GM19240 (cell line): ENCODE data around the gene SORCS1.

Source experiments
- DNase-seq: peaks from one replicate; pipeline ENCODE4 v3.0.0; 2011; ENCODE audit warnings: low spot score; ENCODE audit not compliant: insufficient read length

Gene SORCS1

DNA sequence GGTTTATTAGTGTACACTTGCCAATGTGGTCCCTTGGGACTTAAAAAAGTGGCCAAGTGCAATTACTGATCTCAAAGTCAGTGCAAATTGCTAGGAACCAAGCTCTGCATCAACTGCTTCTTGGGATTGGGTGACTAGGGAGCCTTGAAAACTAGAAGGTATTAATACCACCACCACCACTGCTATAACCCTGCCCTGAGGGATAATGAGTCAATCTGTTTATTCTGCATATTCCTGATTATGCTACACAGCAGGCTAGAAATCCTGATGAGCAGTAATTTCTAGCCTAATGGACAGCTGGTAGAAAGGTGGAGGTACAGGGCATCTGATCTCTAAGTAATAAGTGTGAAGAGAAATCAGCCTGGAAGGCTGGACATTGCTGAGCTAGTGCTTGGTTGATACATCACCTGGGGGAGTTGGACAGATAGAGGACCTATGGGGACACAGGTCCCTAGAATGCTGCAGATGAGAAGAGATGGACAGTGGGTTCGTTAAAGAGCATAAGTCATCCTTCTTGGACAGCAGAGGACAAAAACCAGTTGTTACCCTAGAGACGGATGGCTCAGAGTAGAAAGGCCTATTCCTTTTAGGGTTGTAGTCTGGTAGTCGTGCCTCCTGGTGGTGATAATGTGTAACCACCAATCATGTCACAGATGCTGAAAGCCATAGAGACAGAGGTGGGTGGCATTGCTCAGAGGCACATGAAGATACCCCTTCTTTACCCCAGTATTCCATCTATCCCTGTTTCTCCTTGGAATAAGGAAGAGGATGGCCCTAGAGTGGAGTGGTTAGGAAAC, 554.8 kb downstream of the SORCS1 start:
- no peak for DNase-seq

DNA sequence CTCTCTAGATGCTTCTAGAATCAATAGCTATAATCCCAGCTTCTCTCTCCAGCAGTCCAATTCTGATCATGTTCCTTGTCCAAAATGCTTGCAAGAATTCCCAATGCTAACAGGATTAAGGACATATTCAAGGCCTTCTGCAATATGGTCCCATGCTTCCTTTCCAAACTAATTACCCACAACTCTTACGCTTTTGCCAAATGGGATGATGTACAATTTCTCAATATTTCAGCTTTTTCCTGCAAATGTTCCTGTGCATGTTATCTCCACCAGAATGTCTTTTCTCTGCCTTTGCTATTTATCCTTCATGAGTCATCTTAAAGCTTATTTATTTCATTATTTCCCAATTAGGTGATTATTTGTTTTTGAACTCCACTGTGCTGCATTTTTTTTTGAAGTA, 556.4 kb downstream of the SORCS1 start:
- DNase-seq, result no peak

DNA sequence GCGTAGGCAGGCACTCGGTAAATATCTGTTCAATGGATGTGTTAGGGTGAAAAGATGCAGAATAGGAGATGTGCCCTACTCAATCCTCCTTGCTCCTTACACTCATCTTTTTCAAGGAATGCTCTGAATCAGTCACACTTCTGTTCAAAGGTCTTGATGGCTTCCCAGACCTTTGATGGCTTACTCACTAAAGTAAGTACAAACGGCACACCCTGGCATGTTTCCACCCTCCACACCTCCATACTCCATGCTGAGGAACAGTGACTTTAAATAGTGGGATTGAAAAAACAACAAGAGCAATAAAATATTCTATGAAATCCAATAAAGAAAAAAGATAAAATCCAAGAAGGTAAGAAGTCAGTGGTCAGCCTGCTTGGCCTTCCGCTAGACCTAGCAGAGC, 569.2 kb downstream of the SORCS1 start:
- DNase-seq, result no peak

DNA sequence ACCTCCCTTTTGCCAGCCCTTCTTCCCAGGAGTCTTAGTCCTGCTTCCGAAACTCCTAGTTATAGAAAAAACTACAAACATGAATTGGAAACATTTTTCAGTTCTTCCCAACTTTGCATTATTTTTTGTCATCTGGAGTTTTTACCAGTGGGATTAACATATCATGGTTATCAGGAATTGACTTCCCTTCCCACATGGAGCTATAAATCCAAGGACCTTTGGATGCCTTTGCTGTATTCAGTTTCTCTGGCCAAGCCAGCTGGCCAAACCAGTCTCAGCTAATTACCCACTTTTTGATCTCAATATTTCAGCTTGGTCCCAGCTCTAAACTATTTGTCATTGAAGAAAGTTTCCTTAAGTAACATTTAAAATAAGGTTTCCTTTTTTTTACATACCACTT, 570.6 kb downstream of the SORCS1 start:
- no peak for DNase-seq

DNA sequence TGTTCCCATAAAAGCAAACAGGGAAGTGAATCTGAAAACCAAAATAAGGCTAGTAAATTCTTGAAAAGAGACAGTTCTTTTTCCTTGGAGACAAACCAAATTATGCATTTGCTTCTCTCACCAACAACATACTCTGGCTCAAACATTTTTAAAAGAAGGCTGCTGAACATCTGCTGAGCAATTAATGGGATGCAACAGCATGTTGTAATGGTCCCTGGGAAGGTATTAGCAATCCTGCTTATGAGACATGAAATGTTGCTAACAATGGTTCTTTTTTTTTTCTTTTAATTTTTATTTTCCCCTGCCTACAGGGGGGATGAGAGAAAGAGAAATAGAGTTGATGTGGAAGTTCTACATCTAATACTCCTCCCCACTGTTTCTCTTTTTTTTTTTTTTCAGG, 572.1 kb downstream of the SORCS1 start:
- no peak for DNase-seq

DNA sequence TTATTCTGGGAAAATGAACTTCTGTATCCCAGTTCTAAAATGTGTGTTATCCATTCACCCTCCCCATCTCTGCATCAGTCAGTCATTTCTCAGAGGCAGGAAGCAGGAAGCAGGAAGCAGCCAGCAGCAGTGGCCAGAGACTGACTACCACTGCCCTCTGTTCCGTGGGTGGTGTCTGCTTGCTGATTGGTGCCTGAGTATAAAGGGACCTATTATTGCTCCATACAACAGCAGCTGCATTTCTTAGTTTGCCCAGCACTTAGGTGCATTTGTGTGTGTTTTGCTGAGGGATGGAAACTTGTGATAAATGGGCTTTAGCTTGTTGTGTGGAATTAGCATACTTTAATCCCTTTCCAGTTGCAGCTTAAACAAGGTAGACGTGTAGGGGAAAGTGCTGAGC, 582.2 kb downstream of the SORCS1 start:
- DNase-seq, result no peak

DNA sequence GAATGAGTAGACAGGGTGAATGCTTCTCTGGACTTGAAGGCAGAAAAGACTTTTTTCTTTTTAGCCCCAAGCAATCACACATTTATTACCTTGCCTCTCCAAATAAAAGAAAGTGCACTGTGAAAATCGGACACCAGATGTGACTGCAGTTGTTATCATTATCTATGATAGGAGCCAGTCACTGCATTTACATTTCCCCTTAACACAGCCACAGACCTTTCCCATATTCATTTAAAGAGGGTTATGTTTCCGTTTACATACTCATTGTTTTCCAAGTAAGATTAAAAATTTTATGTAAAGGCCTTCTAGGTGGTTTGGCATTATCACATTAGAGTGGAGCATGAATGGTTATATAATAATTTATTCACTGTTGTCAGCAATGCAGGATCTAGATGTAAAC, 586.8 kb downstream of the SORCS1 start:
- DNase-seq, result no peak

- no peak for DNase-seq
Measured at GRCh38 chr10:106577266-106577665, 587.2 kb downstream of the SORCS1 start.

- no peak for DNase-seq
Measured at GRCh38 chr10:106576534-106576933, 588.0 kb downstream of the SORCS1 start.

DNA sequence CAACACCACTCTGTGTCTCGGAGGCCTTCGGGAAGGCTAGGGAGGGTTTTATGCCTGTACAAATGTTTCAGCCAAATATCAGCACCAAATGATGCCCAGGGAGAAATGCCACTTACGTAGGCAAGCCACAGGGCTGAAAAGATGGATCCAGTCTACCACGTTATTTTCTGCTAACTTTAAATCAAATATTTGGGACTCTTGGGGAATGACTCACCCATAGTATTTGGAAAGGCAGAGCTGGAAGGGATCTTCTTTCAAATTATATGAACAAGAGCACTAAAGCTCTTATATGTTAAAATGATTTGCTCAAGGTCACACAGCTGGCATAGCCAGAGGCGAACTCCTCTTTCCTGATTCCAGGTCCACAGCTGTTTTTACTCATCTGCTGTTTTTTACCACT, 591.4 kb downstream of the SORCS1 start:
- no peak for DNase-seq

DNA sequence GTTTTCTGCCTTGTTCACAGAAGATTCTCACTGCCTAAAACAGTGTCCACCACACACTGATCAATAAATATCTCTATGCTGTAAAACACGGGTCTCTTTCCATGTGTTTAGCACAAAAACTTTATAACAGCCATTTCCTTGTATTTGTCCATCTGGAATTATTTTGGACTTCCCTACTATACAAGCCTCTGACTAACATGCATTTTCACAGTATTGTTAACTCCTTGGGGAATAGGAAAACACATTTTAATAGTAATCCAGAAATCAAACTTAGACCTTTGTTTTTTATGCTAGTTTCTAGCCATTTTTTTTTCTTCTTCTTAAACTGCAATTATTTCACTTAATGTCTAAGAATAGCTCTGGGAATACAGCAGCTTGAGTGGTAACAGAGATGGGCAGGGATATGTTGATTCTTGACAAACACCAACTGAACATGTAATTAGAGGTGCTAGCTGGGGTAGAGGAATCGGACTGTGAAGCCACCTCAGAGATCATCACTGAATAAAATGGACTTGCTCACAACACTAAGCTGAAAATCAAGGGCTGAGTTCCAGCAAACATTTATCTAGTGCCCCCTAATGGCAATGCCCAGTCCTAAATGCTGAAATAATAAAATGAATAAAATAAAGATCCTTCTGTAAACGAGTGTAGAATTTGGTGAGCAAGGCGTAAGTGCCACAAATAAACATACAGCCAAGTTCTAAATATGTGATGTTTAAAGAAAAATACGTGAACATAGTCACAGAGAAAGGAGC, 593.1 kb downstream of the SORCS1 start:
- no peak for DNase-seq

GRCh38 chr10:106570268-106570667, 594.2 kb downstream of the SORCS1 start:
- no peak for DNase-seq

DNA sequence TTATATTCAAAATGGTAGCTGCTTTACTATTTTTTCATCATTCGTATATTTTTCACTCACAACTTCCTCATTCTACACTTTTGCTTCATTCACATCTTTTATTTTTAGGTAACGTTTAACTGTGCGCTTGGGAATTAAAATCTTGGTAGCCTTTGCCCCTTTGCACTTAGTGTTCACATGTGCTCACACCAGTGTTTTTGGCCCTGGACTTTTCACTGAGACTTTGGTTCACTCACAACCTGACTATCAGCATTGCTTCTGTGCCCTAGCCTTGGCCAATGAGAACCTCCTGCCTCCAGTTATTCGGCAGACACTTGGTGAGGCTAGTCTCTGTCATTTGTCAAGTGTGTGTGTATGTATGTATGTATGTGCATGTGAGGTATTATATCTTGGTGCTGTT, 596.9 kb downstream of the SORCS1 start:
- DNase-seq, result no peak

DNA sequence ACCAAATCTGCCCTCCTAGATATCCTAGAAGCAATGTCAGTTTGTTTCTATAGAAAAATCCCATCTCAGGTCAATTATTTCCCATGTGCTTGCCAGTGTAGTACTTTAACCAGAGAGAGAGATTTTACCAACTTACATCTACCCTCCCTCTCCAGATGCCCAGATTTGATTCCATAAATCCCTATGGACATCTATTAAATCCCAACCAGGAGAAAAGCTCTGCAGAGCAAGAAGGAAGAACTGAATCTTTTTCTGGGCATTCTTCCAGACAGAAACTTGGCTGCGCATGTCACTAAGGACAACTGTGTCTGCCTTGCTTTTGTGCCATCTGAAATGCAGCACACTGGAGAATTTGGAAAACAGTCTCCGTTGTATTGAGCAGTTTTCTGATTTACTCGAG, 597.6 kb downstream of the SORCS1 start:
- no peak for DNase-seq

- DNase-seq, result no peak
Measured at GRCh38 chr10:106565546-106565945, 599.0 kb downstream of the SORCS1 start.

DNA sequence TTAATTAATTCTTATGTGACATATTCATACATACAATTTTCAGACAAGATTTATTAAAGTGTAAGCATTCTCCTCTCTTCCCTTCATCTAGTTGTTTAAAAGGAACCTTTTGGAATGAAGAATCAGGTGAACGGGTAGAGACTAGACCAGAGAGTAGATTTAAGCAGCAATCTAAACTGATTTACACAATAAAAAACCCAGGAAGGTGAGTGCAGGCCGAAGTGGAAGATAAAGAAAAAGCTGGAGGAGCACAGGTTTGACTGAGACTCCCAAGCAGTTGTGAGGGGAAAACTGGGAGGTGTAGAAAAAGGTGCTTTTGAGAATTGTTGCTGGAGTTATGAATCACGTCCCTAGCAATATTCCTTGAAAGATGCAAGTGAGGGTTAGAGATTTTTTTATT, 601.1 kb downstream of the SORCS1 start:
- no peak for DNase-seq

GRCh38 chr10:106560925-106561640, 603.4 kb downstream of the SORCS1 start:
- no peak for DNase-seq

- no peak for DNase-seq
Measured at GRCh38 chr10:106559442-106559841, 605.1 kb downstream of the SORCS1 start.

GRCh38 chr10:106557951-106558733, 606.4 kb downstream of the SORCS1 start:
- DNase-seq, result no peak

- no peak for DNase-seq
Measured at GRCh38 chr10:106557053-106557452, 607.5 kb downstream of the SORCS1 start.

GRCh38 chr10:106555599-106555998, 608.9 kb downstream of the SORCS1 start:
- no peak for DNase-seq
